GM13976 (cell line): ENCODE results near the gene ANGEL2.
A peak's percentile ranks its signal among the peaks of the same experiment; 100 is the strongest.

Experiments used
- DNase-seq: peaks from one replicate; pipeline ENCODE4 v3.0.0; 2012; ENCODE audit warnings: low spot score
- in situ Hi-C: fragments of 300-500 bp; cut with MboI; formaldehyde crosslinking; loops from one replicate; pipeline ENCODE4 v1.12.0; 2022; ENCODE audit warnings: low sequenced_read_pairs, mixed read lengths, inconsistent platforms; ENCODE audit not compliant: unreplicated experiment
- TF ChIP-seq, protein P1 (sequence below): IDR thresholded peaks from 2 replicates; pipeline ENCODE4 v1.5.1; 2012; ENCODE audit warnings: borderline replicate concordance, mild to moderate bottlenecking; ENCODE audit not compliant: insufficient read depth; ENCODE audit errors: extremely low read depth, missing control alignments, control extremely low read depth

The ANGEL2 gene, protein sequence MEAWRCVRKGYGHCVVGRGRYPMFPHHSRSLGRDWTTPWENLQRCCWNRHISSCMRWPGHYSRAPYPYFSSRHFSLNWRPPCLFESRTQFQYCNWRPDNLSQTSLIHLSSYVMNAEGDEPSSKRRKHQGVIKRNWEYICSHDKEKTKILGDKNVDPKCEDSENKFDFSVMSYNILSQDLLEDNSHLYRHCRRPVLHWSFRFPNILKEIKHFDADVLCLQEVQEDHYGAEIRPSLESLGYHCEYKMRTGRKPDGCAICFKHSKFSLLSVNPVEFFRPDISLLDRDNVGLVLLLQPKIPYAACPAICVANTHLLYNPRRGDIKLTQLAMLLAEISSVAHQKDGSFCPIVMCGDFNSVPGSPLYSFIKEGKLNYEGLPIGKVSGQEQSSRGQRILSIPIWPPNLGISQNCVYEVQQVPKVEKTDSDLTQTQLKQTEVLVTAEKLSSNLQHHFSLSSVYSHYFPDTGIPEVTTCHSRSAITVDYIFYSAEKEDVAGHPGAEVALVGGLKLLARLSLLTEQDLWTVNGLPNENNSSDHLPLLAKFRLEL

DNA sequence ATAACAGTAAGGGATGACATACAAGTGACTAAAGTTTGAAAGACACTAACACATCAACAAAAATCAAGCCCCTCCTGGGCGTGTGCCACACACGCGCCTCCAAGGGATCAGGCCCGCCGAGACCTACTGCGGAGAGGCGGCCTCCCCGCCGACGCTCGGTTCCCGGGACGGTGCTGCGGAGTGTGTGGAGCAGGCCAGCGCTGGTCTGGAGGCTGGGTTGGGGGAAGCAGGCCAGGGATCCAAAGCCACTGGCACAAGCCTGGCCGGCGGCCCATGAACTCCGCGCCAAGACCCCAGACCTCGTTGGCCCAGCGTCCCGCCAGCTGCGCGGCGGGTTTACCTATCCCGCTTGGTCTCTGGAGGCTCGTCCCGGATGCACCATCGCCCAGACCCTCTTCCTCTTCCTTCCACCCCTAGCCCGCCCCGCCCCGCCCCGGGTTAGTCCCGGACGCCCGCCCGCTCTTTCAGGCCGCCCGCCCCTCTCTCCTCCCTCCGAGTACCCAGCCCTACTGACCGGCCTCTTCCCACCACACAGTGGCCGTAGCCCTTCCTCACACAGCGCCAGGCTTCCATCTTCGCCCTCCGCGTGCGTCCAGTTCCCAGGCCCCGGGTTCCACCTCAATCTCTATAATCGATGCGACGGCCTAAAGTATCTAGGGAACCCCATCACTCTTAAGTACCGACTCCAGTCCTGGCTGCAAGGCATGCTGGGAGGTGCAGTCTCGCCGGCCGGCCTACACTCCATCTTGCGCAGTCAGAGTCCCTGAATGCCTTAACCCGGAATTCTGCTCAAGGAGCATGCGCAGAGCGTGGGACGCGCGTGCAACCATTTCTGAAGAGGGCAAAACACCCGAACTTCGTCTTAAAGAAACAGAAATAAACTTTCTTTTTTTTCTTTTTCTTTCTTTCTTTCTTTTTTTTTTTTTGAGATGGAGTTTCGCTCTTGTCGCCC is at the start of gene ANGEL2:
ANGEL2 (minus strand) TSS at position 769 of the 952 bp plus-strand sequence; CDS start at position 573, 196 bp downstream.
- DNase-seq, result peak; percentile 94
- in situ Hi-C loops, result no loop called here
- TF ChIP-seq, protein P1, sequence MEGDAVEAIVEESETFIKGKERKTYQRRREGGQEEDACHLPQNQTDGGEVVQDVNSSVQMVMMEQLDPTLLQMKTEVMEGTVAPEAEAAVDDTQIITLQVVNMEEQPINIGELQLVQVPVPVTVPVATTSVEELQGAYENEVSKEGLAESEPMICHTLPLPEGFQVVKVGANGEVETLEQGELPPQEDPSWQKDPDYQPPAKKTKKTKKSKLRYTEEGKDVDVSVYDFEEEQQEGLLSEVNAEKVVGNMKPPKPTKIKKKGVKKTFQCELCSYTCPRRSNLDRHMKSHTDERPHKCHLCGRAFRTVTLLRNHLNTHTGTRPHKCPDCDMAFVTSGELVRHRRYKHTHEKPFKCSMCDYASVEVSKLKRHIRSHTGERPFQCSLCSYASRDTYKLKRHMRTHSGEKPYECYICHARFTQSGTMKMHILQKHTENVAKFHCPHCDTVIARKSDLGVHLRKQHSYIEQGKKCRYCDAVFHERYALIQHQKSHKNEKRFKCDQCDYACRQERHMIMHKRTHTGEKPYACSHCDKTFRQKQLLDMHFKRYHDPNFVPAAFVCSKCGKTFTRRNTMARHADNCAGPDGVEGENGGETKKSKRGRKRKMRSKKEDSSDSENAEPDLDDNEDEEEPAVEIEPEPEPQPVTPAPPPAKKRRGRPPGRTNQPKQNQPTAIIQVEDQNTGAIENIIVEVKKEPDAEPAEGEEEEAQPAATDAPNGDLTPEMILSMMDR, result no peak

DNA sequence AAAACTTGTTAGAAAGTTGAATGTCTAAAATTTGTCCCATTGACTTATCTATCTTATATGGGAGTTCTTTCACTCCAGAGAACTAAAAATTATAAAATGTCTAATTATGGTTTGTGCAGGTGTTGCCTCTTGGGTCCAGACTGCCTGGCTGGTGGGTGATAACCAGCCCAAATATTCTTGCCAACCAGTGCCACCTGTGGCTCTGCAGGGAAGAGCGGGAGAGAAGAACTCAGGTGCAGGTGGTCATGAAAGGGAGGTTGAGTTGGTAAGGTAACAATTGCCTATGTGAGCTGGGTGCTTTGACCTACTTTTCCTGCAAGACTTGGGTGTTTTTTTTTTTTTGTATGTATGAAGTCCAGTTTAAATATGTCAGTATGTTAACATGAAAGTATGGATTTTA is 45.6 kb upstream of the ANGEL2 start:
- TF ChIP-seq, protein P1, result no peak
- DNase-seq, result no peak
- in situ Hi-C loops, result no loop called here

GRCh38 chr1:213060836-213061235 is 45.2 kb upstream of the ANGEL2 start:
- in situ Hi-C loops, result no loop called here
- no peak for DNase-seq
- TF ChIP-seq, protein P1, result no peak

GRCh38 chr1:213057264-213058059 is 41.8 kb upstream of the ANGEL2 start:
- TF ChIP-seq, protein P1, result no peak
- no peak for DNase-seq
- in situ Hi-C loops, result no loop called here

DNA sequence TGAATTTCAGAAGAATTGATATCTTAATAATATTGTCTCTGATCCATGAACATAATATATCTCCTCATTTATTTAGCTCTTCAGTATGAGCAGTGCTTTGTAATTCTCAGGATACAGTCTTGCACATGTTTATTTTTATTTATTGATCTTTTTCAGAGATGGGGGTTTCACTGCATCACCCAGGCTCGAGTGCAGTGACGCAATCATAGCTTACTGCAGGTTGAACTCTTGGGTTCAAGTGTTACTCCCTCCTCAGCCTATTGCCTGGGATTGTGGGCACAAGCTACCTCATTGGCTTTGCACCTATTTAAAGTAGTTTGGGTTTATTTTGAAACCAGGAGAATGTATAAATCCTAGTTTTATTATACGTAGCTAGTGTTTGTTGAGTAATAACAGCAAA is 40.1 kb upstream of the ANGEL2 start:
- DNase-seq, result no peak
- TF ChIP-seq, protein P1, result no peak
- in situ Hi-C loops, result no loop called here
